PC-9 (cell line): ENCODE data around the gene SAMD7. TPM values are rescaled to one million over a fixed set of nuclear protein-coding genes. Genes with fewer than 3 reads are reported as not detected.
A peak's percentile ranks its signal among the peaks of the same experiment; 100 is the strongest.

Source experiments
- BruUV-seq: library from RNA; stranded (reverse); fragments of 400-500 nt; replicated peaks from 2 replicates; lab custom pipeline; 2021; lab: Mats Ljungman, UMichigan
- CTCF ChIA-PET: fragments of 300-600 bp; sonication (Branson Sonifier 250); formaldehyde crosslinking; loops from one replicate; lab custom pipeline; 2022; ENCODE audit warnings: antibody characterized with exemption; lab: Charles Lee
- POLR2A ChIA-PET: fragments of 300-600 bp; sonication (Branson Sonifier 250); formaldehyde crosslinking; loops from one replicate; lab custom pipeline; 2022; ENCODE audit warnings: antibody characterized with exemption; ENCODE audit not compliant: unreplicated experiment; lab: Charles Lee
- DNase-seq, 2 experiments: peaks; one replicate each; pipeline versions ENCODE4 v3.0.0 to v3.0.0-alpha.2; 2015 to 2022; ENCODE audit warnings: mixed read lengths in 1 of 2
- H2AFZ ChIP-seq: fragments of 200-600 bp; sonication (generic); 2 replicates; pipeline ENCODE4 v1.8.1; 2017; ENCODE audit warnings: antibody characterized with exemption
- H3F3A ChIP-seq: fragments of 200-600 bp; sonication (generic); 2 replicates; pipeline ENCODE4 v1.8.1; 2017; ENCODE audit warnings: antibody characterized with exemption, mild to moderate bottlenecking, low read depth; ENCODE audit not compliant: insufficient read depth
- H3K27ac ChIP-seq: fragments of 200-600 bp; sonication (generic); 2 replicates; pipeline ENCODE4 v1.6.1; 2016; ENCODE audit warnings: mixed run types
- H3K27me3 ChIP-seq: fragments of 200-600 bp; sonication (generic); 2 replicates; pipeline ENCODE4 v1.6.1; 2016; ENCODE audit warnings: low read depth, mixed run types; ENCODE audit not compliant: insufficient read depth
- H3K36me3 ChIP-seq: fragments of 200-600 bp; sonication (generic); 2 replicates; pipeline ENCODE4 v1.6.1; 2016; ENCODE audit warnings: low read depth, mixed run types
- H3K4me1 ChIP-seq: fragments of 200-600 bp; sonication (generic); replicated peaks from 2 replicates; pipeline ENCODE4 v1.6.1; 2016; ENCODE audit warnings: mixed run types; ENCODE audit not compliant: insufficient read depth
- H3K4me2 ChIP-seq: fragments of 200-600 bp; sonication (generic); 2 replicates; pipeline ENCODE4 v1.6.1; 2017; ENCODE audit warnings: mixed run types
- H3K4me3 ChIP-seq: fragments of 200-600 bp; sonication (generic); 2 replicates; pipeline ENCODE4 v1.6.1; 2016; ENCODE audit warnings: mixed run types
- H3K79me2 ChIP-seq: fragments of 200-600 bp; sonication (generic); 2 replicates; pipeline ENCODE4 v1.6.1; 2017; ENCODE audit warnings: low read depth, mixed run types
- H3K9me2 ChIP-seq: fragments of 200-600 bp; sonication (generic); 2 replicates; pipeline ENCODE4 v1.8.1; 2017; ENCODE audit warnings: mild to moderate bottlenecking; ENCODE audit not compliant: insufficient read depth
- H3K9me3 ChIP-seq: fragments of 200-600 bp; sonication (generic); 2 replicates; pipeline ENCODE4 v1.8.1; 2016; ENCODE audit warnings: low read depth; ENCODE audit not compliant: insufficient read depth
- H4K20me1 ChIP-seq: fragments of 200-600 bp; sonication (generic); 2 replicates; pipeline ENCODE4 v1.8.1; 2017; ENCODE audit not compliant: insufficient read depth
- EZH2 ChIP-seq: fragments of 200-600 bp; sonication (generic); IDR thresholded peaks from 2 replicates; pipeline ENCODE4 v1.8.0; 2017; ENCODE audit warnings: antibody characterized with exemption, low read depth
- intact Hi-C: fragments of 100-400 bp; cut with micrococcal nuclease; formaldehyde crosslinking; loops from one replicate; pipeline ENCODE4 v1.10.0; 2022; ENCODE audit not compliant: unreplicated experiment
- total RNA-seq: library from RNA; stranded (reverse); gene quantifications from 2 replicates; pipeline ENCODE4 v1.2.3, GENCODE V29; 2021
- TF ChIP-seq, protein P1 (sequence below): fragments of 200-600 bp; sonication (generic); conservative IDR thresholded peaks from 2 replicates; pipeline ENCODE4 v1.6.1; 2017; ENCODE audit warnings: mixed run types, antibody characterized with exemption, mild to moderate bottlenecking, moderate library complexity

Gene SAMD7
- total RNA-seq, 1 experiment from 2014 or later = not detected

DNA sequence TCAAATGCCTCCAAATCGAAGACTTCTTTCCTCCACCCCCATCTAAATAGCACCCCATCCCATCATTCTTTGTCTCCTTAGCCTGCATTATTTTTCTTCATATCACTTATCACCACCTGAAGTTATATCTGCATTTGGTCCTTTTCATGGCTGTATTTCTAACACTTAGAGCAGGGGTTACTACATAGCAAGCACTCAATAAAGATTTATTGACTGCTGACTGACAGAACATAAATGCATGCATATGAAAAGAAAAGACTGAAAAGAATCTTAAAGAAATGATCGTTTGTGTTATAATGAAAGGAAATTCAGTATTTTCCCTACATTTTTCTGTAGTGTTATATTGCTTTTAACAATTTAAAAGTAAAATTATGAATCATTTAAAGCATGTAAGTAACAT lies 43.0 kb upstream of the SAMD7 start:
- Histone ChIP-seq H3K36me3 (no peaks in the 10 kb centered on the region), H3K27ac (no peak overlapping the region), H3K4me1 (peaks cover 19% of the 10 kb centered on the region), H4K20me1 (no peaks in the 10 kb centered on the region), H3K4me2 (no peak overlapping the region), H2AFZ (no peak overlapping the region), H3K27me3 (no peaks in the 10 kb centered on the region), H3F3A (no peaks in the 10 kb centered on the region; the same call in none of the 2 replicates), H3K9me3 (no peaks in the 10 kb centered on the region), H3K4me3 (no peak overlapping the region), H3K79me2 (no peaks in the 10 kb centered on the region), H3K9me2 (no peaks in the 10 kb centered on the region)
- intact Hi-C loops = no loop called here
- POLR2A ChIA-PET = interaction anchor here (0.6 kb wide), 1 partner anchor 108 kb away, joined by 4 read pairs; no protein-coding TSS in a partner anchor
- CTCF ChIA-PET = no interaction called here
- BruUV-seq = no TSS peak
- DNase-seq = no peak
- TF ChIP-seq, protein P1, sequence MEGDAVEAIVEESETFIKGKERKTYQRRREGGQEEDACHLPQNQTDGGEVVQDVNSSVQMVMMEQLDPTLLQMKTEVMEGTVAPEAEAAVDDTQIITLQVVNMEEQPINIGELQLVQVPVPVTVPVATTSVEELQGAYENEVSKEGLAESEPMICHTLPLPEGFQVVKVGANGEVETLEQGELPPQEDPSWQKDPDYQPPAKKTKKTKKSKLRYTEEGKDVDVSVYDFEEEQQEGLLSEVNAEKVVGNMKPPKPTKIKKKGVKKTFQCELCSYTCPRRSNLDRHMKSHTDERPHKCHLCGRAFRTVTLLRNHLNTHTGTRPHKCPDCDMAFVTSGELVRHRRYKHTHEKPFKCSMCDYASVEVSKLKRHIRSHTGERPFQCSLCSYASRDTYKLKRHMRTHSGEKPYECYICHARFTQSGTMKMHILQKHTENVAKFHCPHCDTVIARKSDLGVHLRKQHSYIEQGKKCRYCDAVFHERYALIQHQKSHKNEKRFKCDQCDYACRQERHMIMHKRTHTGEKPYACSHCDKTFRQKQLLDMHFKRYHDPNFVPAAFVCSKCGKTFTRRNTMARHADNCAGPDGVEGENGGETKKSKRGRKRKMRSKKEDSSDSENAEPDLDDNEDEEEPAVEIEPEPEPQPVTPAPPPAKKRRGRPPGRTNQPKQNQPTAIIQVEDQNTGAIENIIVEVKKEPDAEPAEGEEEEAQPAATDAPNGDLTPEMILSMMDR = no peak
- TF ChIP-seq EZH2 = no peak

DNA sequence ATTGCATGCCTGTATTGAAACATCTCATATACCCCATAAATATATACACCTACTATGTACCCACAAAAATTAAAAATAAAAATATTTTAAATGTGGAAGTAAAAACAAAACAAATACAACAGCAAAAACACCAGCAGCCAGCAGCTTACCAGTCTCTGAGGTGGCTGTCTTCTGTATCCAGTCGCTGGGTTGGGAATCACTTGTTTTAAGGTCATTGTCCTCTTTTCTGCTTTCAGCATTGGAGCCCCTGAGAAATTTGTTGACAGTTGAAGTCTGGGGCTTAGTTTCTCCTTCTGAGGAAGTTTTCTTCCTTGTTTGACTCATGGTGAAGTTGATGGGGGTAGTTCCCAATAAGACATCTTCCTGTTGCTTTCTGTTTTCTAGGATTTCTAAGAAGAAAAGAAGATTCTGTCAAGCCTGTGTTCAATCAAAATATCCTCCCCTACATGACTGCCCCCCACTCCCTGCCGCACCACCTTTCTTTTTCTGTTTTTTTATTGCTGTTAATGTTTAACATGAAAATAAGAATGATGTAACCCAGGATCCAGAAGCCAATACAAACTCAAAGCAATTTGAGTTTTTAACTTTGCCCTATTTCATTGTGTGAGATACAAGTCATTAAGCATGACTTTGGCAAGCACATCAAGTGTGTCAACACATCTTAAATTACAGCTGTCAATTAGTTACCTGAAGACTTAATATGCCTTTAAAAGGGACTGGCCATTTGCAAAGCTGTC lies 41.7 kb upstream of the SAMD7 start, which contains the start of gene LRRC31:
TSS of gene LRRC31 (minus strand) at position 452 of the 737 bp plus-strand sequence. CDS start at position 324, 128 bp downstream.
- Histone ChIP-seq H2AFZ (peak within 1 kb of the TSS; percentile 41; the same call in 1 of the 2 replicates), H3K4me2 (peak within 1 kb of the TSS; percentile 52), H3K9me2 (no peaks in the 10 kb centered on the region), H3K4me3 (no peak within 1 kb of the TSS), H3K4me1 (peaks cover 19% of the 10 kb centered on the region), H3K79me2 (no peaks in the 10 kb centered on the region), H3K9me3 (no peaks in the 10 kb centered on the region), H3K27me3 (no peaks in the 10 kb centered on the region), H3F3A (no peaks in the 10 kb centered on the region; the same call in 1 of the 2 replicates), H3K27ac (0 out of 2 replicates have a peak within 1 kb of the TSS, but pooled peaks have one; percentile 29), H3K36me3 (no peaks in the 10 kb centered on the region), H4K20me1 (no peaks in the 10 kb centered on the region)
- CTCF ChIA-PET = no interaction called here
- no peak for DNase-seq
- BruUV-seq = no TSS peak
- POLR2A ChIA-PET = no interaction called here
- no peak for TF ChIP-seq EZH2
- TF ChIP-seq, protein P1 = no peak
- intact Hi-C loops = no loop called here

DNA sequence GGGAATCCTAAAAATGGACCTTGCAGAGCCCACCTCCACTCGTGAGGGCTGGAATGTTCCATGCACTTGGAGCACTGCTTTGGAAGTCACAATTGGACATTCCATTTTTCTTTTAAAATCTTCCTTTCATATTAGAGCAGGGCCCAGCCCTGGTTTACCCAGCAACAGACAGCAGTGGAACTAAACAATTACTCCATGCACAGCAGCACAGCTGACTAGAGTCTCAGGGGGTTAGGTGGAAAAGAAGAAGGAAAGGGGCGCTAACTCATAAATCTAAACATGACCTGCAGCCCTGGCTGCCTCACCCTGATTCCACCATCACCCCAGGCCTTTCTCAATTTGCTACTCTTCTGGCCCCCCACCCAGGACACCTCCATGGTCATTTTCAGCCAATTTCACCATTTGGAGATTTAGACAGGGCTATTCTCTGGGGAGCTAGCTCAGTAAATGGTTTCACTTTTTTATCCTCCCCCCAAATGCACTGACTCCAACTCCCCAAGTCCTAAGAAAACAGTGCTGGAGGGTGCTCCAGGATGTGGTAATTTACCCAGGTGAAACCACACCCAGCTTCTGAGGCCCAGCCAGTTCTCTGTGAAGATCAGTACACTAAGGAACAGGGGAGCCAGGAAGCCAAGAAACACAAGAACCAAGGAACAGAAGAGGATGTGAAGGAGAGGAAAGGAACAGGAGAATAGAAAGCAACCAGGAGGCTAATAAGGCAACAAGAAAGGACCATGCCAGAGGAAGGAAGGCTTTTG lies 40.1 kb upstream of the SAMD7 start:
- Histone ChIP-seq H3K27me3 (no peaks in the 10 kb centered on the region), H2AFZ (no peak overlapping the region), H3K4me2 (0 out of 2 replicates have a peak overlapping the region, but pooled peaks have one; percentile 18), H4K20me1 (no peaks in the 10 kb centered on the region), H3K4me1 (peaks cover 19% of the 10 kb centered on the region), H3K36me3 (no peaks in the 10 kb centered on the region), H3F3A (no peaks in the 10 kb centered on the region; the same call in 1 of the 2 replicates), H3K9me3 (peaks cover 7% of the 10 kb centered on the region; the same call in 1 of the 2 replicates), H3K27ac (no peak overlapping the region), H3K9me2 (no peaks in the 10 kb centered on the region), H3K4me3 (no peak overlapping the region), H3K79me2 (no peaks in the 10 kb centered on the region)
- TF ChIP-seq, protein P1 = no peak
- no peak for TF ChIP-seq EZH2
- intact Hi-C loops = no loop called here
- ChIA-PET POLR2A (no interaction called here), CTCF (no interaction called here)
- no TSS peak for BruUV-seq
- no peak for DNase-seq
